ENCODE data around the gene GALNT15.
A peak's percentile ranks its signal among the peaks of the same experiment; 100 is the strongest.

Gene GALNT15

DNA sequence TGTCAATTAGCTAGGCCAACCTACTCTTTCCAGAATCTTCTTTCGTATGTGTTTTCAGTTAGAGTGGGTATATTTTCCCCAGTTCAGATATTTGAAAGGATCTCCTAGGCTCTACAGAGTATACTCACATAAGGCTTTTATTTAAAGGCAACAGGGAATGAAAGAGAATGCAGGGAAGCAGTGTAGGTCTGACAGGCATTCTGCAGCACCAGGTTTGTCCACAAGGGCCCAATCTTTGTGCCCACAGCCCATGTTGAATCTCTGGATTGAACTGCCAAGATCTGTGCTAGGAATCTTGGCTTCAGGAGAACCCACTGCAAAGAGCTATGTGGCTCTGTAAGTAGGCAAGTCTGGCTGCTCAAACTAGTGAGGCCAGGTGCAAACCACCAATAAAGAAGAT, 24.2 kb upstream of the GALNT15 start:
- no peak overlapping the region for H3K27ac ChIP-seq (ENCODE audit: low read depth, low read length)
- H3K4me1 ChIP-seq (ENCODE audit: control insufficient read depth in 1 of 2, insufficient read depth in 2 of 2, low read length in 2 of 2): no peaks in the 10 kb centered on the region
- no peak overlapping the region for H3K4me3 ChIP-seq (ENCODE audit: low read depth in 1 of 2, low read length in 2 of 2)
- no peaks in the 10 kb centered on the region for H3K36me3 ChIP-seq (ENCODE audit: control insufficient read depth in 1 of 2, insufficient read depth in 2 of 2, low read length in 2 of 2)
- no peak overlapping the region for H3K9ac ChIP-seq (ENCODE audit: low read depth in 1 of 2, low read length in 2 of 2)
- H3K27me3 ChIP-seq (ENCODE audit: control insufficient read depth in 1 of 2, insufficient read depth in 2 of 2, low read length in 2 of 2): no peaks in the 10 kb centered on the region
- H3K9me3 ChIP-seq (ENCODE audit: control insufficient read depth in 1 of 2, low read length in 2 of 2): no peaks in the 10 kb centered on the region

DNA sequence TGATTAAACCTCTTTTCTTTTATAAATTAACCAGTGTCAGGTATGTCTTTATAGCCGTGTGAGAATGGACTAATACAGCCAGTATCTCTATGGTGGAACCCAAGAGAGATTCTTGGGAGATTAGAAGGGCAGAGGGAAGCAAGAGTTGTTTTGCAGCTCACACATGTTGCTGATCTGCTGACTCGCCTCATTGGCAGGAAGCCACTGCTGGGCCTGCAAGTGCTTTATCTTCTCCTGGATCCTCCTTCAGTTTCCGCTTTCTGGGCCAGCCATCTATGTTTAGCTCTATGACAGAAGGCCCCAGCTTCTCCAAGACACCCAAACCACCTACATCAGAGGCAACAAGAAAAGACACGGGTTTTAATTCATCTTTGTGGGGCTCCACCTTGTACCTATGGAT, 23.4 kb upstream of the GALNT15 start:
- Histone ChIP-seq H3K27ac (ENCODE audit: low read depth, low read length) (no peak overlapping the region), H3K9ac (ENCODE audit: low read depth in 1 of 2, low read length in 2 of 2) (no peak overlapping the region), H3K9me3 (ENCODE audit: control insufficient read depth in 1 of 2, low read length in 2 of 2) (no peaks in the 10 kb centered on the region)

DNA sequence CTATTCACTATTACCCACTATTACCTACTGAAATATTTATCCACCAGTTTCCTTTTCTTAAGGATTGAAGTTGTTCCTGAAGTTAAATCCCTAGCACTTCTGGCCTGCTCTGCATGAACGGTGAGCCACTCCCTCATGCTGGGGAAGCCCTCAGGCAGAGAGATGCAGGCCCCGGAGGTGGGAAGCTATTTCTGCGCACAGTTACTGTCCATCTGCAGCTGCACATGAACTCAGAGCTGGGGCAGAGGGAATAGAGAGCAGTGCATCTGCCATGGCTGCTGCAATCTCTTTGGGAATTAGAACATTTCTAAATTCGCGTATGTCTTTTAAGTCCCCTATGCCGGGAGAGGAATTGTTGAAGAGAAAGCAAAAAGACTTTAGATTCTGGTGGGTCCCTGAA, 6.3 kb upstream of the GALNT15 start:
- Histone ChIP-seq H3K9ac (ENCODE audit: low read depth in 1 of 2, low read length in 2 of 2) (no peak overlapping the region), H3K36me3 (ENCODE audit: control insufficient read depth in 1 of 2, insufficient read depth in 2 of 2, low read length in 2 of 2) (no peaks in the 10 kb centered on the region), H3K4me1 (ENCODE audit: control insufficient read depth in 1 of 2, insufficient read depth in 2 of 2, low read length in 2 of 2) (no peaks in the 10 kb centered on the region), H3K4me3 (ENCODE audit: low read depth in 1 of 2, low read length in 2 of 2) (no peak overlapping the region), H3K27me3 (ENCODE audit: control insufficient read depth in 1 of 2, insufficient read depth in 2 of 2, low read length in 2 of 2) (peaks cover 0 to 3% of the 10 kb centered on the region in 2 donors), H3K9me3 (ENCODE audit: control insufficient read depth in 1 of 2, low read length in 2 of 2) (no peaks in the 10 kb centered on the region), H3K27ac (ENCODE audit: low read depth, low read length) (no peak overlapping the region)

More for the DNA sequence above, 23.4 kb upstream of the GALNT15 start:
- Histone ChIP-seq H3K36me3 (ENCODE audit: control insufficient read depth in 1 of 2, insufficient read depth in 2 of 2, low read length in 2 of 2) (no peaks in the 10 kb centered on the region), H3K4me3 (ENCODE audit: low read depth in 1 of 2, low read length in 2 of 2) (no peak overlapping the region), H3K27me3 (ENCODE audit: control insufficient read depth in 1 of 2, insufficient read depth in 2 of 2, low read length in 2 of 2) (no peaks in the 10 kb centered on the region), H3K4me1 (ENCODE audit: control insufficient read depth in 1 of 2, insufficient read depth in 2 of 2, low read length in 2 of 2) (no peaks in the 10 kb centered on the region)

DNA sequence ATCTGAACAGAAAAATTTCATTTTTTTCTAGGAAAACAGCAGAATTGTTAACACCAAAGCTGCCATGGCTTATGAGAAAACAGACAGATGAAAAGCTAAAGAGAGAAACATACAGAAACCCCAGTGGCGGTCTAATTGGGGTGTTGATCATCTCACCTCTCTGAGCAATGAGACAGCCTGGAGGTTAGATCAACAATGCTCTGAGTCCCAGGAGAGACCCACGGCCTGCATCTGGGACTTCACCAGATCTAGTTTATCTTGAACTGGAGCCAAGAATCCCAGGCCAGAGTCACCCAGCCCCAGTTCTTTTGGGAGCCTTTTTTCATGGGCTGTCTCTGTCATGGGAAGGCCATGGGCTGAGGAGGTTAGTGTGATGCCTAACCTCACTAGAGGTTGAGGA, 3.5 kb upstream of the GALNT15 start:
- Histone ChIP-seq H3K27ac (ENCODE audit: low read depth, low read length) (no peak overlapping the region), H3K4me1 (ENCODE audit: control insufficient read depth in 1 of 2, insufficient read depth in 2 of 2, low read length in 2 of 2) (peaks cover 0 to 3% of the 10 kb centered on the region in 2 donors), H3K4me3 (ENCODE audit: low read depth in 1 of 2, low read length in 2 of 2) (no peak overlapping the region), H3K36me3 (ENCODE audit: control insufficient read depth in 1 of 2, insufficient read depth in 2 of 2, low read length in 2 of 2) (no peaks in the 10 kb centered on the region), H3K9ac (ENCODE audit: low read depth in 1 of 2, low read length in 2 of 2) (no peak overlapping the region), H3K9me3 (ENCODE audit: control insufficient read depth in 1 of 2, low read length in 2 of 2) (no peaks in the 10 kb centered on the region), H3K27me3 (ENCODE audit: control insufficient read depth in 1 of 2, insufficient read depth in 2 of 2, low read length in 2 of 2) (peaks cover 3 to 9% of the 10 kb centered on the region in 2 donors)

DNA sequence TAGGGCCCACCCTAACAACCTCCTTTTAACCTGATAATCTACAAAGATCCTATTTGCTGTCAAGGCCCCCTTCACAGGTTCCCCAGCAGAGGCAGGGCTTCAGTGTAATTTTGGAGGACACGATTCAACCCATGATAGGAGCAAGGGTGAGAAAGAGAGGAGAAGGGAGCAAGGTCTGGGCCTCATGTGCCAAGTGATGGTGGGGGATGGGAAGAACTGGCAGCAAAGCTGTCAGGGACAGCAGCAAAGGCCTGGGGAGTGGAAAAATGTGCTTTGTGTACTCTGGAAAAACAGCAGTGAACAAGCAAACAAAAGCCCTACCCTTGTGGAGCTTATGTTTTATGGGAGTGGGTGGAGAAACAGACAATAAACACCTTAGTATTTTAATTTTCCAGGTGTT, 2.7 kb upstream of the GALNT15 start:
- peaks cover 3 to 9% of the 10 kb centered on the region in 2 donors for H3K27me3 ChIP-seq (ENCODE audit: control insufficient read depth in 1 of 2, insufficient read depth in 2 of 2, low read length in 2 of 2)
- no peak overlapping the region for H3K27ac ChIP-seq (ENCODE audit: low read depth, low read length)
- peaks cover 0 to 3% of the 10 kb centered on the region in 2 donors for H3K4me1 ChIP-seq (ENCODE audit: control insufficient read depth in 1 of 2, insufficient read depth in 2 of 2, low read length in 2 of 2)
- no peaks in the 10 kb centered on the region for H3K9me3 ChIP-seq (ENCODE audit: control insufficient read depth in 1 of 2, low read length in 2 of 2)
- no peak overlapping the region for H3K4me3 ChIP-seq (ENCODE audit: low read depth in 1 of 2, low read length in 2 of 2)
- H3K36me3 ChIP-seq (ENCODE audit: control insufficient read depth in 1 of 2, insufficient read depth in 2 of 2, low read length in 2 of 2): no peaks in the 10 kb centered on the region
- no peak overlapping the region for H3K9ac ChIP-seq (ENCODE audit: low read depth in 1 of 2, low read length in 2 of 2)

DNA sequence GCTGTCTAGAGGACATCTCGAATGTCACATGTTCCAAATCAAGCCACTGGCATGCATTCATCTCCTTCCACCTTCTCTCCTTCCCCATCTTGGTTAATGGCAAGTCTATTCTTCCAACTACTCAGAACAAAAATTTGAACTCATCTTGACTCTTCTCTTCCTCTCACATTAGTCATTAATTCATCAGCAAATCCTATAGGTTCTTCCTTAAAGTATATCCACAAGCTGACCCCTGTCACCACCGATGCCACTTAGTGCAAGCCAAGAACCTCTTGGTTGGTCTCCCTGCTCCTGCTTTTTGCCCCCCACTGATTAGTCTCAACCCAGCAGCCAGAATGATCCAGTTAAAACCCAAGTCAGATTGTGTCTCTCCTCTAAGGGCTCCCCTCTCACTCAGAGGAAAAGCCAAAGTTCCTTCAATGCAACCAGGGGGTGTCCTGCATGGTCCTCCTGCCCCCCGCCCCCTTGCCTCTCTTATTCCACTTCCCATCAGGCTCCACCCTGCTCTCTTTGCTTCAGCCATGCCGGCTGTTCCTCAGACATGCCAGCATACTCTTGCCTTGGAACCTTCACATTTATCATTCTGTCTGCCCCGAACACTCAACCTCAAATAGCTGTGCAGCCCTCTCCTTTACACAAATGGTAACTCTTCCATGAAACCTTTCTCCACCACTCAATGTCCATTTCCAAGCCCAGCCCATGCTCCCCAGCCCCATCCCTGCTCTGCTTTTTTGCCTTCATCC, 1.0 kb upstream of the GALNT15 start:
- peaks cover 0 to 8% of the 10 kb centered on the region in 2 donors for H3K4me1 ChIP-seq (ENCODE audit: control insufficient read depth in 1 of 2, insufficient read depth in 2 of 2, low read length in 2 of 2)
- no peak overlapping the region for H3K27ac ChIP-seq (ENCODE audit: low read depth, low read length)
- H3K27me3 ChIP-seq (ENCODE audit: control insufficient read depth in 1 of 2, insufficient read depth in 2 of 2, low read length in 2 of 2): peaks cover 10 to 18% of the 10 kb centered on the region in 2 donors
- H3K9ac ChIP-seq (ENCODE audit: low read depth in 1 of 2, low read length in 2 of 2): no peak overlapping the region
- no peaks in the 10 kb centered on the region for H3K36me3 ChIP-seq (ENCODE audit: control insufficient read depth in 1 of 2, insufficient read depth in 2 of 2, low read length in 2 of 2)
- H3K9me3 ChIP-seq (ENCODE audit: control insufficient read depth in 1 of 2, low read length in 2 of 2): no peaks in the 10 kb centered on the region
- H3K4me3 ChIP-seq (ENCODE audit: low read depth in 1 of 2, low read length in 2 of 2): no peak overlapping the region

DNA sequence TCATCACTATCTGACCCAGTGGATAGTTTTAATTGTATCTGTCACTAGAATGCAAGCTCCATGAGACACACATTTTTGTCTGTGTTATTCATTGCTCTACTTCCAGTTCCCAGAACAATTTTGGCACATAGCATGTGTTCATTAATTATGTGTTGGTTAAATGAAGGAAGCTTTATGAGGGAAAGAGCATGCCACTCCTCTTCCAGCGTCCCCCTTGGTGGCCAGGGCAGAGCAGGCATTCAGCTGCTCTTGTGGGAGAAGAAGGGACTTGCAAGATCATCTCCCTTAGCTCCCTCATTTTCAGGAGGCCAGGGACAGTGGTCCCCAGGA, 489 bp upstream of the GALNT15 start:
- H3K36me3 ChIP-seq (ENCODE audit: control insufficient read depth in 1 of 2, insufficient read depth in 2 of 2, low read length in 2 of 2): no peaks in the 10 kb centered on the region
- no peak overlapping the region for H3K27ac ChIP-seq (ENCODE audit: low read depth, low read length)
- H3K4me1 ChIP-seq (ENCODE audit: control insufficient read depth in 1 of 2, insufficient read depth in 2 of 2, low read length in 2 of 2): peaks cover 0 to 8% of the 10 kb centered on the region in 2 donors
- peaks cover 10 to 18% of the 10 kb centered on the region in 2 donors for H3K27me3 ChIP-seq (ENCODE audit: control insufficient read depth in 1 of 2, insufficient read depth in 2 of 2, low read length in 2 of 2)
- no peak overlapping the region for H3K4me3 ChIP-seq (ENCODE audit: low read depth in 1 of 2, low read length in 2 of 2)
- H3K9me3 ChIP-seq (ENCODE audit: control insufficient read depth in 1 of 2, low read length in 2 of 2): no peaks in the 10 kb centered on the region
- no peak overlapping the region for H3K9ac ChIP-seq (ENCODE audit: low read depth in 1 of 2, low read length in 2 of 2)

DNA sequence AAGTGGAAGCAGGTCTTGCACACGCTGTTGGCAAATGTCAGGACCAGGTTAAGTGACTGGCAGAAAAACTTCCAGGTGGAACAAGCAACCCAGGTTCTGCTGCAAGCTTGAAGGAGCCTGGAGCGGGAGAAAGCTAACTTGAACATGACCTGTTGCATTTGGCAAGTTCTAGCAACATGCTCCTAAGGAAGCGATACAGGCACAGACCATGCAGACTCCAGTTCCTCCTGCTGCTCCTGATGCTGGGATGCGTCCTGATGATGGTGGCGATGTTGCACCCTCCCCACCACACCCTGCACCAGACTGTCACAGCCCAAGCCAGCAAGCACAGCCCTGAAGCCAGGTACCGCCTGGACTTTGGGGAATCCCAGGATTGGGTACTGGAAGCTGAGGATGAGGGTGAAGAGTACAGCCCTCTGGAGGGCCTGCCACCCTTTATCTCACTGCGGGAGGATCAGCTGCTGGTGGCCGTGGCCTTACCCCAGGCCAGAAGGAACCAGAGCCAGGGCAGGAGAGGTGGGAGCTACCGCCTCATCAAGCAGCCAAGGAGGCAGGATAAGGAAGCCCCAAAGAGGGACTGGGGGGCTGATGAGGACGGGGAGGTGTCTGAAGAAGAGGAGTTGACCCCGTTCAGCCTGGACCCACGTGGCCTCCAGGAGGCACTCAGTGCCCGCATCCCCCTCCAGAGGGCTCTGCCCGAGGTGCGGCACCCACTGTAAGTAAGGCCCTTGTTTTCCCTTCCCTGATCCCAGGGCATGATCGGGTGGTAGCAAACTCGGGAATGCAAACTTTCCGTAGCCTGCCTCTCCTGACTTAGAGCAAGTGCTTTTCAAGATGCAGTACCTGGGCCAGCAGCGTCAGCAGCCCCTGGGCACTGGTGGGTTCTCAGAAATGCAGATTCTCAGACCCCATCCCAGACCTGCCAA, 759 bp downstream of the GALNT15 start:
- Histone ChIP-seq H3K27ac (ENCODE audit: low read depth, low read length) (no peak overlapping the region), H3K4me3 (ENCODE audit: low read depth in 1 of 2, low read length in 2 of 2) (no peak overlapping the region), H3K9me3 (ENCODE audit: control insufficient read depth in 1 of 2, low read length in 2 of 2) (no peaks in the 10 kb centered on the region), H3K36me3 (ENCODE audit: control insufficient read depth in 1 of 2, insufficient read depth in 2 of 2, low read length in 2 of 2) (no peaks in the 10 kb centered on the region), H3K4me1 (ENCODE audit: control insufficient read depth in 1 of 2, insufficient read depth in 2 of 2, low read length in 2 of 2) (peaks cover 0 to 8% of the 10 kb centered on the region in 2 donors), H3K9ac (ENCODE audit: low read depth in 1 of 2, low read length in 2 of 2) (peak overlapping the region in 1 of 2 donors; percentile 16), H3K27me3 (ENCODE audit: control insufficient read depth in 1 of 2, insufficient read depth in 2 of 2, low read length in 2 of 2) (peaks cover 10 to 18% of the 10 kb centered on the region in 2 donors)

DNA sequence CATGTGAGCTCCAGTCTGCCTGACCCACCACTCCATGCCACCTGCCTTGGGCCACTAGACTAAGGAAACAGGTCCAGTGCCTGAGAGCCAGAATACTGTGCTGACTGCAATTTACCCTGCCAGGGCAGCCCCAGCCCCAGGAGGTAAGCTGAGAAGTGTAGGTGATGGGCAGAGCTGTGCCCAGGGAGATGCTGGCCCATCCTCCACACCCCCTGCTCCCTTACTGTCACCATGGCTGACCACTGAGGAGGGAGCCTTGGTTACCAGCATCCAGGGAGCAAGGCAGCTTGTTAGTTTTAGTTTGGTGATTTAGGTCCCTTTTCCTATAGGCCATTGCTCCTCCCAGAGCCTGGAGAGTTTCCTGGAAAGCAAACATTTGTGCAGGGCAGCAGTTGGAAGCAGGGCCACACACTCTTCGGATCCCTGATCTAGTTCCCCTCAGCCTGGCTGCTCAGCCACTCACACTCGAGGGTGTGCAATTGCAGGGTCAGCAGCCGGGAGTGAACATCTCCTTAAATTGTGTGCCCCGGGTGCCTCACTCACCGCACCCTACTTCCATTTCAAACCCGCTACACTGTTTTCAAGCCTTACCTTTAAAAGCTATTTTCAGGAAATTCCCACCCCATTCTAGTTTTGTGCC, 2.0 kb downstream of the GALNT15 start:
- Histone ChIP-seq H3K4me3 (ENCODE audit: low read depth in 1 of 2, low read length in 2 of 2) (peak overlapping the region in 1 of 2 donors; percentile 12), H3K27ac (ENCODE audit: low read depth, low read length) (no peak overlapping the region), H3K36me3 (ENCODE audit: control insufficient read depth in 1 of 2, insufficient read depth in 2 of 2, low read length in 2 of 2) (no peaks in the 10 kb centered on the region), H3K9me3 (ENCODE audit: control insufficient read depth in 1 of 2, low read length in 2 of 2) (no peaks in the 10 kb centered on the region), H3K9ac (ENCODE audit: low read depth in 1 of 2, low read length in 2 of 2) (no peak overlapping the region), H3K4me1 (ENCODE audit: control insufficient read depth in 1 of 2, insufficient read depth in 2 of 2, low read length in 2 of 2) (peaks cover 0 to 8% of the 10 kb centered on the region in 2 donors), H3K27me3 (ENCODE audit: control insufficient read depth in 1 of 2, insufficient read depth in 2 of 2, low read length in 2 of 2) (peaks cover 10 to 18% of the 10 kb centered on the region in 2 donors)

DNA sequence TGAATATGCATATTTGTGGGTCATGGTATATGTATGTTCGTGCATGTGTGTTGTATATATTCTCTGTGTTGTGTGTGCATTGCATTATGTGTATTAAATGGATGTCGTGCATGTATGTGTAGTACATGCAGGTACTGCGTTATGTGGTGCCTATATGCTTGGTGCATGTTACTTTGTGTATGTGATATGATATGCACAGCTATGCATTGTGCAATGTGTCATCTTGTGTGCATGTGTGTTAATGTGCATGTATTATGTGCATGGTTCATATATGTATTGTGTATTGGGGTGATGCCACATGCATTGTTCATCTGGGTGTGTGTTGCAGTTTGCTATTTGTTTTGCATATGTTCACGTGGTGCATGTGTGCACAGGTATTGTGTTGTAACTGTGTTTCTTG, 2.9 kb downstream of the GALNT15 start:
- H3K9me3 ChIP-seq (ENCODE audit: control insufficient read depth in 1 of 2, low read length in 2 of 2): no peaks in the 10 kb centered on the region
- peaks cover 0 to 8% of the 10 kb centered on the region in 2 donors for H3K4me1 ChIP-seq (ENCODE audit: control insufficient read depth in 1 of 2, insufficient read depth in 2 of 2, low read length in 2 of 2)
- H3K9ac ChIP-seq (ENCODE audit: low read depth in 1 of 2, low read length in 2 of 2): no peak overlapping the region
- H3K4me3 ChIP-seq (ENCODE audit: low read depth in 1 of 2, low read length in 2 of 2): peak overlapping the region in 1 of 2 donors; percentile 11
- no peak overlapping the region for H3K27ac ChIP-seq (ENCODE audit: low read depth, low read length)
- H3K36me3 ChIP-seq (ENCODE audit: control insufficient read depth in 1 of 2, insufficient read depth in 2 of 2, low read length in 2 of 2): no peaks in the 10 kb centered on the region
- H3K27me3 ChIP-seq (ENCODE audit: control insufficient read depth in 1 of 2, insufficient read depth in 2 of 2, low read length in 2 of 2): peaks cover 10 to 18% of the 10 kb centered on the region in 2 donors

All from duodenal mucosa (tissue), 2 donors.